Activated CD4-positive, alpha-beta T cell treated with anti-CD3 and anti-CD28 coated beads, Interleukin-2, amount 50 U/mL, for 16 hours (primary cell): ENCODE measurements around the gene ZKSCAN8.

Experiments
- DNase-seq: peaks from one replicate; pipeline ENCODE4 v3.0.0-alpha.2; 2020

Gene ZKSCAN8

GRCh38 chr6:28140616-28141015 is 1.1 kb upstream of the ZKSCAN8 start:
- DNase-seq: no peak

GRCh38 chr6:28142446-28142845 is 763 bp downstream of the ZKSCAN8 start:
- DNase-seq: no peak

- DNase-seq: no peak
Measured at GRCh38 chr6:28145231-28145630, 3.5 kb downstream of the ZKSCAN8 start.

DNA sequence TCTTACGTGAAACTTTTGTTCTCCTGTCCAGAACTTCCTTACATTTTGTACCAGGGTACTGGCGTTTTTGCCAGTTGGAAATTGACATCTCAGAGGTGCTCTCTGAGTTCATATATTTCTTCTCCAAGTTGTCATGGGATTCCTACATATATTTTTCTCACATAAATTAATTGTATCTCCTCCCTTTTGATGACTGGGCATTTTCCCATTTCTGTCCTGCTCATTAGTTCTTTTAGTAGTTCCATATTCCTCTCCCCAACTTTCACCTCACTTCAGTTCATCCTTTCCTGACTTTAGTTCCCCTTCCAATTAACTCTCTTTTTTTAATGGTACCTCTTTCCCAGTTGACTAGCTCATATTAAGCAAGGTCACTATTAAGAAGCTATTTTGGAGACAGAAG is 10.8 kb downstream of the ZKSCAN8 start:
- no peak for DNase-seq

DNA sequence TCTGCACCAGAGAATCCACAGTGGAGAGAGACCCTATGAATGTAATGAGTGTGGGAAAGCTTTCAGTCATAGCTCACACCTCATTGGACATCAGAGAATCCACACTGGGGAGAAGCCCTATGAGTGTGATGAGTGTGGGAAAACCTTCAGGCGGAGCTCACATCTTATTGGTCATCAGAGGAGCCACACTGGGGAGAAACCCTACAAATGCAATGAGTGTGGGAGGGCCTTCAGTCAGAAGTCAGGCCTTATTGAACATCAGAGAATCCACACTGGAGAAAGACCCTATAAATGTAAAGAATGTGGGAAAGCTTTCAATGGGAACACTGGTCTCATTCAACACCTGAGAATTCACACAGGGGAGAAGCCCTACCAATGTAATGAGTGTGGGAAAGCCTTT is 11.9 kb downstream of the ZKSCAN8 start:
- no peak for DNase-seq

GRCh38 chr6:28154357-28154756 is 12.7 kb downstream of the ZKSCAN8 start:
- no peak for DNase-seq

DNA sequence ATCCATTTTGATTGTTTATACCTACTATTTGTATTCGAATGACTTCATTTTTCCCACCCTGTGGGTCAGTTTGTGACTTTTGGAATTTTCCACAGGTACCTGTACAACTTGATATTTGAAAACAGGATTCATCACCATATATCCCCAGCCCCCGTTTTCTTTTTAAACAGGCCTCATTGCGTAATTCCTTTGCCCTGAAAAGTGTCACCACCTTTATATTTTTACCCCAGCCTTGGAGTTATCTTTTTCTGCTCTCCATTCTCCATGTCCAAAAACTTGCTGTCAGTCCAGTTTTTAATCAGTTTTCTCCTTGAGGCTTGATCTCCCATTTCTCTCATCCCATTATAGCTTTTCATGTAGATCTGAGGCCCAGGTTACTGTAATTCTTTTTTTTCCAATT is 16.6 kb downstream of the ZKSCAN8 start:
- no peak for DNase-seq

DNA sequence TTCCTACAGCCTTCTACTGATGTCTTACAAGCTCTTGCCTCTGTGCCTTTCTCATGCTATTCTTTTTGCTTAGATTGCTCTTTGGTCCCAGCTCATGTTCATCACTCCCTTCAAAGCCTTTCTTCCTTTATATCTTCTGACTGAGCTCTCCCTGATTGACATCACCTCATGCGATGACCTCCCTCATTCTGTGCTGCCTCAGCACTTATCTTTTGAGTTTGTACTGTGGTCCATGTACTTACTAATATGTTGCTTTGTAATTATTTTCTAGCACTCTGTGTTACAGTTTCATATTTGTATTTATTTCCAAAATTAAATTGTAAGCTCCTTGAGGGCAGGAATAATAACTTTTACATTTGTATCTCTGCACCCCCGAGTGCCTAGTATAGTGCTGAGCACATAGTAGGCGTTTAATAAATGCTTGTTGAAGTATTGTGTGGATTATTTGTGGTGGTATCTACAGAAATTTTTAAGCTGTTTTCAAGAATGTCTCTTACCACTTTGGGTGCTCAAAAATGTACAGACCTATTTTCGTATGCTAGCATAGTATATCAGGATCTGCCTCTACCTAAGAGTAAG is 17.4 kb downstream of the ZKSCAN8 start:
- DNase-seq: no peak

GRCh38 chr6:28160233-28160632 is 18.6 kb downstream of the ZKSCAN8 start:
- DNase-seq: no peak

DNA sequence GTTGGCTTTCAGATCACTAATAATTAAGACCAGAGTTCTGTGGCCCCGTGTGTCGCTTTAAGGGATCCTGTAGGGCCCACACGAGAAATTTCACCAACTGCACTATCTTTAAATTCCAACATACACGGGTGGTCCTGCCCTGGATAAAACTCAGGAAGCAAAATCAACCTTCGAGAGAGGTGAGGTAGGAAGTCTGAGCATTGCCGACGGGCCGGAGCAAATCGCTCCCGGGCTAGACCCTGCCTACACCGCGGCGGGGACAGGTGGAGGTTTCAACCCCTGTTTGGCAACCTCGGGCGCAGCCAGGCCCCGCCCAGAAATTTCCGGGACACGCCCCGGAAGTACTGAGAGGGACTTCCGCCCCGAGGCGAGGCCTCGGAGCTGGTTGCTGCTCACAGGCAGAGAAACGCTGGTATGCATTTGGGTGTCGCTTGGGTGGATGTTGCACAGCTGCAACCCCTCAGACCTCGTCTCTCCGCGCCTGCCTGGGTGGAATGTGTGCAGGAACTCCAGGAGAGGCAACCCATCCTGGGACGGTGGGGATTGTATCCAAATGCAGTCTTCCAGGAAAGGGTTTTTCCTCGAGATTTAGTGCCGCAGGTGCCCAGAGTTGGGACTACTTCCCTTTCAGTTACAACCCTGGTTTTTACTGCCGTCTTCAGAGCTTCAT is 19.9 kb downstream of the ZKSCAN8 start:
- peak; percentile 70 for DNase-seq

DNA sequence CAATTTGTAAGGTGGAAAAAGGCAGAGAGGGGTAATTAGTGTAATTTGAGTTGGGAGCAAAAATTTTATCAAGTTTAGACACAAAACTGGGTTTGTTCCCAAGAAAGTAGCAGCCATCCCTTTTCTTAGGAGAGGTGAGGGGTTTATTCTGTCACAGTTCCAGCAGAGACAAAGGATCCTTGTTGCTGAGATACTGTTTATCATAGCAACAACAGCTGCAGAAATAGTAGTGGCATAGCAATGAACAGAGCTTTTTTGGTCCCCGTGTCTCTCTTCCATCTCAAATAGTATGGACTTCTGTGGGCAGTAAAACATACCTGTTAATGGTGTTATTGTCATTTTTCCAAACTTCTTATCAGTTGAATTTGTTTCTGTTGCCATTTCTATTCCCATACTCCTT is 23.9 kb downstream of the ZKSCAN8 start:
- DNase-seq: no peak

DNA sequence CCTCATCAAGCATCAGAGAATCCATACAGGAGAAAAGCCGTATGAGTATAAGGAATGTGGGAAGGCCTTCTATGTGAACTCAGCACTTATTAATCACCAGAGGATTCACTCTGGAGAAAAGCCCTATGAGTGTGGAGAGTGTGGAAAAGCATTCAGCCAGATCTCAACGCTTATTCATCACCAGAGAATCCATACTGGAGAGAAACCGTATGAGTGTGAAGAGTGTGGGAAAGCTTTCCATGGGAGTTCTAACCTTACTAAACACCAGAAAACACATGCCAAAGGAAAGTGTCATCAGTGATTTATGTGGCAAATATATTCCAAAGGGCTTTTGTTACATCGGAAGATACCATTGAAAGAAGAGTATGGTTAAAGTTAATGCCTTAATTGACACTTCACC is 25.4 kb downstream of the ZKSCAN8 start:
- no peak for DNase-seq

DNA sequence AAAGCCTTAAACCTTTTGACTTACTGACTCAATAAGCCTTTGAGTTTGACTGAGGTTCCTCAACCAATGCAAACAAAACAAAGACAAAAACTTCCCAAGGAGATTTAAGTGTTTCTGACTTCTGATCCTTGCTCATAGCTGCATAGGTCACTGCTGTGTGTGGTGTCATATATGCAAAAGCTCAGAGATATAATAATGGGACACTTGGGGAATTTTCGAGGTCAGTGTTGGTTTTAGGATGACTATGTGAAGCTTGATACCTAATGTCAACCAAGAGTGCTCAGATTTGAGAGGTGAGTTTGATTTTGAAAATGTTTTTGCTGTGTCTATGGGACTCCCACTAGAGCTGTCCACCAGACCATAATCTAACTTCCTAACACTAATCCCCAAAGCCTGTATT is 26.2 kb downstream of the ZKSCAN8 start:
- no peak for DNase-seq

DNA sequence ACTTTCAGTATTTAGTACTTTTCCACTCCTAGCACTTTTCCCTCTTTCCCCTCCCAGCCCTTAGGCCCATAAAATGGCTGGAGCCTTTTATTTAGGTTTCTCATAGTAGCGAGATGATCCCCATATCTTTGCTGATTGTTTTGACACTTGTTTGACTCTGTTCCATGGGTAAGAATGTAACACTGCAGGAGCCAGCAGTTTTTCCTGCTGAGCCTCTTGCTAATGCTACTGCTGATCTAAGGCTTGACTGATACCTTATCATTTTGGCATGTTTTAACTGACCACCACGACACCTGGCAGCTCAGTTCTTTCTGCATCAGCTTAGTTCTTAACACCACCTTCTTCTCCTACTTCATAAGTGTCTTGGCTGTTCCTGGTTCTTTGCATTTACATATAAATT is 29.6 kb downstream of the ZKSCAN8 start:
- DNase-seq: no peak

DNA sequence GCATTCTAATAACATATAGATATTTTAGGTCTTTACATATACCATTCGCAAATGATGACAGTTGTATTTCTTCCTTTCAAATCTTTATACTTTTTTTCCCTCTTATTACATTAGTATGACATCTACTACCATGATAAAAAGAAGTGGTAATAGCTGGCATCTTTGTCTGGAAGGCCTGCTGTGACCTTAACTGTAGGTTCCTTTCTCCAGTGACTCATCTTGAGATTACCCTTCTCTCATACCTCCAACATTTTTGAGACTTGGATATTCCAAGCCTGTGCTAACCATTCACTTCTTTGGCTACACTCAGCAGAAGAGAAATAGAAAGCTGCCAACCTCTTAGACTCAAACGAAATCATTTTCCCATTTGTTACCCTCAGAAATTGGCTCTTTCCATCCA is 30.3 kb downstream of the ZKSCAN8 start:
- no peak for DNase-seq

GRCh38 chr6:28176373-28176772 is 34.7 kb downstream of the ZKSCAN8 start:
- DNase-seq: no peak

DNA sequence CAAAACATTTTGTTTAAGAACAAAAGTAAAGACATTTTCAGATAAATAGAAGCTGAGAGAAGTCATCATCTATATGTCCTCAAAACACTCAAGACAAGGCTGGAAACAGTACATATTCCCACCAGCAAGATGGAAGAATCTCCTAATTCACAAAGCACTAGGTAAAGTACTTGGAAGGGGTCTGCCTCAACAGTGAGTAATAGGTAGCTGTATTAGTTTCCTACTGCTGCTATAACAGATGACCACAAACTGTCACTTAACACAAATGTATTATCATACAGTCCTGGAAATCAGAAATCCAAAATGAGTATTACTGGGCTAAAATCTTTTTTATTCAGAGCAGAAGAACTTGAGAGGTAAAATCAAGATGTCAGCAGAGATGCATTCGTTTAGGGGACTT is 40.6 kb downstream of the ZKSCAN8 start:
- no peak for DNase-seq

DNA sequence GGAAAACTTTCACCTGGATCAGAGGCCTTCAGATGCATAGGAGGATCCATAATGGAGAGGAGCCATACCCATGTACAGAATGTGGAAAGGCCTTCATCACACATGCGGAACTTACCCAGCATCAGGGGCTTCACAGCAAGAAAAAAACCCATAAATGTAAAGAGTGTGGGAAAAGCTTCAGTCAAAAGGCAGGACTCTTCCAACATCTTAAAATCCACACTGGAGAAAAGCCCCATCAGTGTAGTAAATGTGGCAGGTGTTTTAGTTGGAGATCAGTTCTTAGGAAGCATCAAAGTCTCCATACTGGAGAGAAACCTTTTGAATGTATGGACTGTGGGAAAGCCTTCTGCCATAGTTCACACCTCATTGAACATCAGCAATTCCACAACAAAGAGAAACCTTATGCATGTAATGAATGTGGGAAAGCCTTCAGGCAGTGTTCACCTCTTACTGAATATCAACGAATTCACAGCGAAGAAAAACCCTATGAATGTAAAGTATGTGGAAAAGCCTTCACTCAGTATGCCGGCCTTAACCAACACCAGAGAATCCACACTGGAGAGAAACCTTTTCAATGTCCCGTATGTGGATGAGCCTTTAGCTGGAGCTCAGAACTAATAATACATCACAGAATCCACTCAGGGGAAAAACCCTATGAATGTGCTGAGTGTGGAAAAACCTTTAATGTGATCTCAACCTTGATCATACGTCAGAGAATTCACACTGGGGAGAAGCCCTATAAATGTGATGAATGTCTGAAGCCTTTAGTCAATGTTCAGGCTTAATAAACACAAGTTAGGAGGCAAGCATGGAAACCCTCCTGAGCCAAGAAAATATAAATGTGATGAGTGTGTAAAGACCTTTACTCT is 46.7 kb downstream of the ZKSCAN8 start:
- DNase-seq: no peak

DNA sequence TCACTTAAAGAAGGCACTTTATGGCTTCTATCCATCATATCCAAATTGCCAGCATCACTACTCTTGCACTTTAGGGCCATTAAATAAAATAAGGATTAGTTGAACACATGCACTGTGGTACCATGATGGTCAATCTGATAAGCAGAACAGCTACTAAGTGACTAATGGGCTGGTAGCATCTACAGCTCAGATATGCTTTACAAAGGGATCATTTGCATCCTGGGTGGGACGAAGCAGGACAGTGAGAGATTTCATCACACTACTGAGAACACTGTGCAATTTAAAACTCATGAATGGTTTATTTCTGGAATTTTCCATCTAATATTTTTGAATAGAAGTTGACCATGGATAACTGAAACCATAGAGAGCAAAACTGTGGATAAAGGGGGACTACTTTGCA is 58.3 kb downstream of the ZKSCAN8 start:
- no peak for DNase-seq

DNA sequence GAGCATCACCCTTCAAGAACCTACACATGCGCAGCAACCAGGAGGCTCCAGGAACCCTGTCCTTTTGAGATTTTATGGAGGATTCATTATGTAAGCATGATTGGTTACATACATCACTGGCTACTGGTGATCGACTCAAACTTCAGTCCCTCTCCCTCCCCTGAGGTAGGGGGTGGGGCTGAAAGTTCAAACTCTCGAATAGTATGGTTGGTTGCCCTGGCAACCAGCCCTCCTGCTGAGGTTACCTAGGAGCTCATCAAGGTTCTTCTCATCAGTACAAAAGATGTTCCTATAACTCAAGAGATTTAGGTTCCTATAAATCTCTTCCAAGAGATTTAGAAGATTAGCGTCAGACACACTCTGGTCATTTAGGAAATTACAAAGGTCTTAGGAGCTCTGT is 61.5 kb downstream of the ZKSCAN8 start:
- no peak for DNase-seq

GRCh38 chr6:28205879-28206278 is 64.2 kb downstream of the ZKSCAN8 start:
- no peak for DNase-seq

GRCh38 chr6:28206527-28206926 is 64.8 kb downstream of the ZKSCAN8 start:
- no peak for DNase-seq

- no peak for DNase-seq
Measured at GRCh38 chr6:28206928-28207509, 65.3 kb downstream of the ZKSCAN8 start.
